ENCODE data around the gene PHF21B. TPM values are rescaled to one million over a fixed set of nuclear protein-coding genes. Genes with fewer than 3 reads are reported as not detected.

Gene PHF21B
- total and polyA plus RNA-seq, 7 donors: 0.13 to 0.66 (median 0.28) TPM; not detected in 4

DNA sequence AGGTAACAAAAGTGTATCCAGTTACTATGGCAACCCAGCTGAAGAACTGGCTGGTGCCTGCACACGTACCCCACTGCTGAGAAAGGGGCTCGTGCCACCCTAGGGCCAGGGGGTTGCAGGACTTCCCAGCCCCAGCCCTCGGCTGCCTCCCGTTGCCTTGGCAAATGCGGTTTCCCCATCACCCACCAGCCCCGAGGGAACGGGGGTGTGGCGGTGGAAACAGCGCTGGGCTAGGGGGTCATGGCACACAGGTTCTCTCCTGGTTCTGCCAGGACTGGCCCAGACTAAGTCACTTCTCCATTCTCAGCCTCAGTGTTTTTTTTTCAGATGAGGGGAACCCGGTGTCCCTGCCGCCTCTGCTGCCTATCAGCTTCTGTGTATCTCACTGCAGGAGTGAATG, 27.9 kb downstream of the PHF21B start:
- TF ChIP-seq, protein P1, sequence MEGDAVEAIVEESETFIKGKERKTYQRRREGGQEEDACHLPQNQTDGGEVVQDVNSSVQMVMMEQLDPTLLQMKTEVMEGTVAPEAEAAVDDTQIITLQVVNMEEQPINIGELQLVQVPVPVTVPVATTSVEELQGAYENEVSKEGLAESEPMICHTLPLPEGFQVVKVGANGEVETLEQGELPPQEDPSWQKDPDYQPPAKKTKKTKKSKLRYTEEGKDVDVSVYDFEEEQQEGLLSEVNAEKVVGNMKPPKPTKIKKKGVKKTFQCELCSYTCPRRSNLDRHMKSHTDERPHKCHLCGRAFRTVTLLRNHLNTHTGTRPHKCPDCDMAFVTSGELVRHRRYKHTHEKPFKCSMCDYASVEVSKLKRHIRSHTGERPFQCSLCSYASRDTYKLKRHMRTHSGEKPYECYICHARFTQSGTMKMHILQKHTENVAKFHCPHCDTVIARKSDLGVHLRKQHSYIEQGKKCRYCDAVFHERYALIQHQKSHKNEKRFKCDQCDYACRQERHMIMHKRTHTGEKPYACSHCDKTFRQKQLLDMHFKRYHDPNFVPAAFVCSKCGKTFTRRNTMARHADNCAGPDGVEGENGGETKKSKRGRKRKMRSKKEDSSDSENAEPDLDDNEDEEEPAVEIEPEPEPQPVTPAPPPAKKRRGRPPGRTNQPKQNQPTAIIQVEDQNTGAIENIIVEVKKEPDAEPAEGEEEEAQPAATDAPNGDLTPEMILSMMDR (IDR thresholded peaks at IDR 0.05): no peak
- H3K4me3 ChIP-seq: no peak overlapping the region
- intact Hi-C loops (cut with DNase I): no loop called here

DNA sequence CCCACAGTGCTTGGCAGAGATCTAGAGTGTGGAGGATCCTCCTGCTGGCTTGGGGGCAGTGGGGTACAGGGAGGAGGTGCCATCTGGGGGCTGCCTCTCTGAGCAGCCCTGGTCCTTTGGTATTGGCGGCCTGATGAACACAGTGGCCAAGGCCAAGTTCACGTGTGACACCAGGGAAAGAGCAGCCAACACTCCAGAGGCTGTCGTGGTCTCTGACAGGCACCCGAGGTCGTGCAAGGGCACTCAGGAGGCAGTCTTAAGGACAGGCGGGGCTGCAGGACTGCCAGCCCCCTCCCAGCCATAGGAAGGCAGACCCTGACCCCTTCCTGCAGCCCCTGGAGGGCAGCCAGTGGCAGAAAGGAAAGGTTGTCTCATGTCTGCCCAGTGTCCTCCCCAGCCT, 30.7 kb downstream of the PHF21B start:
- Histone ChIP-seq H3K36me3 (no peaks in the 10 kb centered on the region), H3K4me3 (no peak overlapping the region), H3K4me1 (no peaks in the 10 kb centered on the region), H3K27ac (no peak overlapping the region), H3K27me3 (peaks cover 0 to 16% (median 0%) of the 10 kb centered on the region in 3 donors), H3K9me3 (no peaks in the 10 kb centered on the region)
- intact Hi-C loops (cut with DNase I): no loop called here
- WGBS, 2 donors: 40 to 73% methylated on average over 6 of the region's 6 CpGs
- TF ChIP-seq, protein P1 (IDR thresholded peaks at IDR 0.05): no peak
- TF ChIP-seq POLR2A (IDR thresholded peaks at IDR 0.05): no peak
- TF ChIP-seq POLR2AphosphoS5 (IDR thresholded peaks at IDR 0.05): no peak
- TF ChIP-seq EP300 (IDR thresholded peaks at IDR 0.05): no peak
- no peak for DNase-seq

More for the DNA sequence above, 27.9 kb downstream of the PHF21B start:
- no peak overlapping the region for H3K27ac ChIP-seq
- no peak for DNase-seq
- 79 to 85% methylated on average over 11 of the region's 11 CpGs for WGBS, 2 donors
- no peaks in the 10 kb centered on the region for H3K4me1 ChIP-seq
- no peaks in the 10 kb centered on the region for H3K9me3 ChIP-seq
- no peaks in the 10 kb centered on the region for H3K36me3 ChIP-seq
- peaks cover 0 to 16% (median 0%) of the 10 kb centered on the region in 3 donors for H3K27me3 ChIP-seq

DNA sequence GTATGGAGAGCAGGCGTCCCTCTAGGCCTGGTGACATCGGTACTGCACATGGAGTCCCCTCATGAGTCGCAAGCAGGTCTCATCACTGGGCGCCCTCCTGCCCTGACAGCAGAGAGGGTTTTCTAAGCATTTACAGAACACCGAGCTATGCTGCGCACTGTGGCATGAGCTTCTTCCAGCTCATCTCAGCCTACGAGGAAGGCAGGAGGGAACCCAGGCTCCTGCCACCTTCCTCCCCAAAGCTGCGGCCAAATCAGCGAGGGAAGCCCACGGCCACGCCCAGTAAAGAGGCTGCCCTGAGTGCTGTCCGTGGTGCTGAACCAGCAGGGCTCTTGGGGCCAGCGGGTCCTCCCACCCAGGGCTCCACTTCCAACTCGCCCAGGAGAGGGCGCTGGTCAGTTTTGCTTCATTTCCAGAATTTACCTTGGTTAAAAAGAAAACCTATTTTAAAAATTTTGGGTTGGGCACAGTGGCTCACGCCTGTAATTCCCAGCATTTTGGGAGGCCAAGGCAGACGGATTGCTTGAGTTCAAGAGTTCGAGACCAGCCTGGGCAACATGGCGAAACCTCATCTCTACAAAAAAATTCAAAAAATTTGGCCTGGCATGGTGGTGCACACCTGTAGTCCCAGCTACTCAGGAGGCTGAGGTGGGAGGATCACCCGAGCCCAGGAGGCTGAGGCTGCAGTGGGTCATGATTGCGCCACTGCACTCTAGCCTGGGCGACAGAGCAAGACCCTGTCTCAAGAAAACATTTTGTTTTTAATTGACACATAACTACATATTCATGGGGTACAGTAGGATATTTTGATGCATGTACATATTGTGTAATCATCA, 34.2 kb downstream of the PHF21B start:
- Histone ChIP-seq H3K27ac (no peak overlapping the region), H3K9me3 (no peaks in the 10 kb centered on the region), H3K36me3 (no peaks in the 10 kb centered on the region), H3K4me3 (no peak overlapping the region), H3K27me3 (peaks cover 0 to 26% (median 0%) of the 10 kb centered on the region in 3 donors), H3K4me1 (no peaks in the 10 kb centered on the region)
- peak; percentile 70 for DNase-seq
- intact Hi-C loops (cut with DNase I): no loop called here
- no peak for TF ChIP-seq POLR2AphosphoS5 (IDR thresholded peaks at IDR 0.05)
- TF ChIP-seq, protein P1 (IDR thresholded peaks at IDR 0.05): peak in 2 of 4 experiments; percentile 26 to 32
- 40 to 41% methylated on average over 22 of the region's 22 CpGs for WGBS, 2 donors

DNA sequence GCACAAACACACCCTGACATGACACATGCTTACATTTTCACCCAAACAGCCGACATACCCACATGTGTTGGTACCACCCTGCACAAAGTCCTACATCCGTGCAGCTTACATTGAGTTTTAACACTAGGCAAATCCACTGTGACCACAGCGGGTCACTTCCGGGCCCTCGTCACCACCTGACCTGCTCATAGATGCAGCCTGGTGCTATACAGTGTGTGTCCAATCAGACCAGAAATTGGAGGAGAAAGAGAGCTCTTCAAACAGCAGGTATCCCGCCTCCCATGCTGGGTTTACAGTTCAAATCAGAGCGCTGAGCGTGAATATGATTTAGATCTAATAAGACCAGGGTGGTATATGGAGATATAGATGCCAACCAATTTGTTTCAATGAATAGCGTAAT, 35.4 kb downstream of the PHF21B start:
- no peak overlapping the region for H3K27ac ChIP-seq
- TF ChIP-seq POLR2AphosphoS5 (IDR thresholded peaks at IDR 0.05) (no peak), POLR2A (IDR thresholded peaks at IDR 0.05) (no peak)
- TF ChIP-seq, protein P1 (IDR thresholded peaks at IDR 0.05): no peak
- H3K36me3 ChIP-seq: no peaks in the 10 kb centered on the region
- H3K4me1 ChIP-seq: no peaks in the 10 kb centered on the region
- 81 to 87% methylated on average over 9 of the region's 9 CpGs for WGBS, 2 donors
- intact Hi-C loops (cut with DNase I): no loop called here
- no peaks in the 10 kb centered on the region for H3K9me3 ChIP-seq
- no peak for DNase-seq
- H3K27me3 ChIP-seq: peaks cover 0 to 17% (median 0%) of the 10 kb centered on the region in 3 donors
- no peak overlapping the region for H3K4me3 ChIP-seq

DNA sequence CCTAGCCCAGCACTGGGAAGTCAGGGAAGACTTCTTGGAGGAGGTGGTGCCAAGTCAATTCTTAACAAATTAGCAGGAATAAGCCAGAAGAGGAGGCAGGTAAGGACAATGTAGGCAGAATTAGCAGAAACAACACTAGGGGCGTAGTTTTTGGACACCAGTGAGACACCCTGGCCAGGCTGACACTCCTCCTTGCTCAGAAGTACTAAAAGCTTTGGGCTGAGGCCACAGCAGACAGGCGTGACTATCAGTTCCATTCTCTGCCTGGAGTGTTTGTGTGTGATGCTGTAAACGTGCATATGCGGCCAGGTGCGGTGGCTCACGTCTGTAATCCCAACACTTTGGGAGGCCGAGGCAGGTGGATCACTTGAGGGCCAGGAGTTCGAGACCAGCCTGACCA, 36.0 kb downstream of the PHF21B start:
- Histone ChIP-seq H3K9me3 (no peaks in the 10 kb centered on the region), H3K36me3 (no peaks in the 10 kb centered on the region), H3K27me3 (peaks cover 0 to 12% (median 0%) of the 10 kb centered on the region in 3 donors), H3K4me1 (no peaks in the 10 kb centered on the region), H3K4me3 (no peak overlapping the region), H3K27ac (no peak overlapping the region)
- intact Hi-C loops (cut with DNase I): no loop called here
- 74 to 84% methylated on average over 8 of the region's 8 CpGs for WGBS, 2 donors
- TF ChIP-seq EP300 (IDR thresholded peaks at IDR 0.05) (no peak), POLR2A (IDR thresholded peaks at IDR 0.05) (no peak), POLR2AphosphoS5 (IDR thresholded peaks at IDR 0.05) (no peak)
- TF ChIP-seq, protein P1 (IDR thresholded peaks at IDR 0.05): no peak
- DNase-seq: no peak

All from sigmoid colon (tissue), 7 donors.